Measurements from ENCODE around the gene ARHGAP1. TPM values are rescaled to one million over a fixed set of nuclear protein-coding genes. Genes with fewer than 3 reads are reported as not detected.

Gene ARHGAP1
- total RNA-seq, 2 donors from 2014 or later = 41.6 to 43.5 TPM

GRCh38 chr11:46695345-46696211, 4.8 kb downstream of the ARHGAP1 start:
- H3K4me1 Mint-ChIP-seq (ENCODE audit: low read depth) = peaks cover 22% of the 10 kb centered on the region

GRCh38 chr11:46694607-46695006, 5.8 kb downstream of the ARHGAP1 start:
- H3K9me3 Mint-ChIP-seq = no peaks in the 10 kb centered on the region
- H3K27me3 Mint-ChIP-seq (ENCODE audit: low read depth) = no peaks in the 10 kb centered on the region
- DNase-seq = no peak
- H3K27ac Mint-ChIP-seq = no peak overlapping the region
- peaks cover 0 to 2% of the 10 kb centered on the region in 2 donors for H3K36me3 Mint-ChIP-seq (ENCODE audit: insufficient read depth in 2 of 2)
- peaks cover 22% of the 10 kb centered on the region for H3K4me1 Mint-ChIP-seq (ENCODE audit: low read depth)
- no peak overlapping the region for H3K4me3 Mint-ChIP-seq
- ATAC-seq (replicated peaks in 1 of 2) = no peak

More at GRCh38 chr11:46695345-46696211, 4.8 kb downstream of the ARHGAP1 start:
- no peak for DNase-seq
- H3K9me3 Mint-ChIP-seq = no peaks in the 10 kb centered on the region
- H3K27ac Mint-ChIP-seq = no peak overlapping the region
- H3K27me3 Mint-ChIP-seq (ENCODE audit: low read depth) = no peaks in the 10 kb centered on the region
- ATAC-seq (replicated peaks in 1 of 2) = no peak
- no peak overlapping the region for H3K4me3 Mint-ChIP-seq
- peaks cover 0 to 2% of the 10 kb centered on the region in 2 donors for H3K36me3 Mint-ChIP-seq (ENCODE audit: insufficient read depth in 2 of 2)

GRCh38 chr11:46694072-46694471, 6.3 kb downstream of the ARHGAP1 start:
- ATAC-seq (replicated peaks in 1 of 2) = no peak
- Mint-ChIP-seq H3K4me3 (no peak overlapping the region), H3K27ac (no peak overlapping the region), H3K36me3 (ENCODE audit: insufficient read depth in 2 of 2) (peaks cover 0 to 2% of the 10 kb centered on the region in 2 donors), H3K4me1 (ENCODE audit: low read depth) (peaks cover 18% of the 10 kb centered on the region), H3K9me3 (no peaks in the 10 kb centered on the region), H3K27me3 (ENCODE audit: low read depth) (no peaks in the 10 kb centered on the region)
- DNase-seq = no peak

GRCh38 chr11:46693597-46694012, 6.8 kb downstream of the ARHGAP1 start:
- H3K27me3 Mint-ChIP-seq (ENCODE audit: low read depth) = no peaks in the 10 kb centered on the region
- no peak overlapping the region for H3K4me3 Mint-ChIP-seq
- ATAC-seq (replicated peaks in 1 of 2) (no peak), DNase-seq (no peak)
- H3K4me1 Mint-ChIP-seq (ENCODE audit: low read depth) = peaks cover 13% of the 10 kb centered on the region
- H3K9me3 Mint-ChIP-seq = no peaks in the 10 kb centered on the region
- no peak overlapping the region for H3K27ac Mint-ChIP-seq
- peaks cover 0 to 2% of the 10 kb centered on the region in 2 donors for H3K36me3 Mint-ChIP-seq (ENCODE audit: insufficient read depth in 2 of 2)

- ATAC-seq (replicated peaks in 1 of 2) (no peak), DNase-seq (no peak)
- no peaks in the 10 kb centered on the region for H3K27me3 Mint-ChIP-seq (ENCODE audit: low read depth)
- no peak overlapping the region for H3K27ac Mint-ChIP-seq
- peaks cover 2% of the 10 kb centered on the region for H3K4me1 Mint-ChIP-seq (ENCODE audit: low read depth)
- H3K36me3 Mint-ChIP-seq (ENCODE audit: insufficient read depth in 2 of 2) = peaks cover 0 to 2% of the 10 kb centered on the region in 2 donors
- no peak overlapping the region for H3K4me3 Mint-ChIP-seq
- no peaks in the 10 kb centered on the region for H3K9me3 Mint-ChIP-seq
Observed at GRCh38 chr11:46692450-46692849, 8.0 kb downstream of the ARHGAP1 start.

GRCh38 chr11:46690702-46691101, 9.7 kb downstream of the ARHGAP1 start:
- no peaks in the 10 kb centered on the region for H3K4me1 Mint-ChIP-seq (ENCODE audit: low read depth)
- peaks cover 2 to 5% of the 10 kb centered on the region in 2 donors for H3K36me3 Mint-ChIP-seq (ENCODE audit: insufficient read depth in 2 of 2)
- H3K9me3 Mint-ChIP-seq = no peaks in the 10 kb centered on the region
- no peak for DNase-seq
- no peak for ATAC-seq (replicated peaks in 1 of 2)
- peak overlapping the region; percentile 5 for H3K27ac Mint-ChIP-seq
- no peaks in the 10 kb centered on the region for H3K27me3 Mint-ChIP-seq (ENCODE audit: low read depth)
- no peak overlapping the region for H3K4me3 Mint-ChIP-seq

GRCh38 chr11:46686886-46687795, 13.3 kb downstream of the ARHGAP1 start:
- H3K27me3 Mint-ChIP-seq (ENCODE audit: low read depth) = no peaks in the 10 kb centered on the region

GRCh38 chr11:46684367-46684766, 16.1 kb downstream of the ARHGAP1 start:
- ATAC-seq (replicated peaks in 1 of 2) (no peak), DNase-seq (no peak)
- Mint-ChIP-seq H3K4me1 (ENCODE audit: low read depth) (no peaks in the 10 kb centered on the region), H3K4me3 (no peak overlapping the region), H3K27me3 (ENCODE audit: low read depth) (no peaks in the 10 kb centered on the region), H3K9me3 (no peaks in the 10 kb centered on the region), H3K36me3 (ENCODE audit: insufficient read depth in 2 of 2) (peaks cover 2 to 3% of the 10 kb centered on the region in 2 donors), H3K27ac (no peak overlapping the region)

More at GRCh38 chr11:46686886-46687795, 13.3 kb downstream of the ARHGAP1 start:
- no peak overlapping the region for H3K4me3 Mint-ChIP-seq
- no peak for DNase-seq
- H3K9me3 Mint-ChIP-seq = no peaks in the 10 kb centered on the region
- ATAC-seq (replicated peaks in 1 of 2) = no peak
- H3K27ac Mint-ChIP-seq = peak overlapping the region; percentile 31
- peaks cover 2 to 3% of the 10 kb centered on the region in 2 donors for H3K36me3 Mint-ChIP-seq (ENCODE audit: insufficient read depth in 2 of 2)
- H3K4me1 Mint-ChIP-seq (ENCODE audit: low read depth) = no peaks in the 10 kb centered on the region

- no peaks in the 10 kb centered on the region for H3K9me3 Mint-ChIP-seq
- no peak overlapping the region for H3K27ac Mint-ChIP-seq
- no peak overlapping the region for H3K4me3 Mint-ChIP-seq
- H3K27me3 Mint-ChIP-seq (ENCODE audit: low read depth) = no peaks in the 10 kb centered on the region
- peaks cover 6% of the 10 kb centered on the region for H3K4me1 Mint-ChIP-seq (ENCODE audit: low read depth)
- DNase-seq (no peak), ATAC-seq (replicated peaks in 1 of 2) (no peak)
- H3K36me3 Mint-ChIP-seq (ENCODE audit: insufficient read depth in 2 of 2) = peaks cover 2 to 4% of the 10 kb centered on the region in 2 donors
Observed at GRCh38 chr11:46682773-46683752, 17.4 kb downstream of the ARHGAP1 start.

GRCh38 chr11:46681814-46682213, 18.6 kb downstream of the ARHGAP1 start:
- Mint-ChIP-seq H3K4me3 (no peak overlapping the region), H3K4me1 (ENCODE audit: low read depth) (peaks cover 15% of the 10 kb centered on the region), H3K9me3 (no peaks in the 10 kb centered on the region), H3K27ac (no peak overlapping the region), H3K36me3 (ENCODE audit: insufficient read depth in 2 of 2) (peaks cover 3 to 7% of the 10 kb centered on the region in 2 donors), H3K27me3 (ENCODE audit: low read depth) (no peaks in the 10 kb centered on the region)
- ATAC-seq (replicated peaks in 1 of 2) (no peak), DNase-seq (no peak)

- H3K4me1 Mint-ChIP-seq (ENCODE audit: low read depth) = peaks cover 22% of the 10 kb centered on the region
- ATAC-seq (replicated peaks in 1 of 2) = no peak
- peaks cover 1 to 5% of the 10 kb centered on the region in 2 donors for H3K36me3 Mint-ChIP-seq (ENCODE audit: insufficient read depth in 2 of 2)
- no peak overlapping the region for H3K4me3 Mint-ChIP-seq
- H3K27me3 Mint-ChIP-seq (ENCODE audit: low read depth) = no peaks in the 10 kb centered on the region
- no peaks in the 10 kb centered on the region for H3K9me3 Mint-ChIP-seq
- no peak overlapping the region for H3K27ac Mint-ChIP-seq
- DNase-seq = no peak
Observed at GRCh38 chr11:46680815-46681214, 19.6 kb downstream of the ARHGAP1 start.

GRCh38 chr11:46680164-46680760, 20.2 kb downstream of the ARHGAP1 start:
- DNase-seq = no peak
- Mint-ChIP-seq H3K9me3 (no peaks in the 10 kb centered on the region), H3K27me3 (ENCODE audit: low read depth) (no peaks in the 10 kb centered on the region), H3K4me3 (no peak overlapping the region), H3K4me1 (ENCODE audit: low read depth) (peaks cover 27% of the 10 kb centered on the region), H3K36me3 (ENCODE audit: insufficient read depth in 2 of 2) (peaks cover 1 to 5% of the 10 kb centered on the region in 2 donors), H3K27ac (no peak overlapping the region)
- ATAC-seq (replicated peaks in 1 of 2) = no peak
